ENCODE data around the gene TWIST1.

Gene TWIST1

GRCh38 chr7:19101909-19102308 is 15.5 kb downstream of the TWIST1 start:
- H3K4me3 ChIP-seq (ENCODE audit: control insufficient read depth, low read depth, low read length), result no peak overlapping the region
- DNase-seq (ENCODE audit: low read depth), result no peak
- TF ChIP-seq CTCF (conservative IDR thresholded peaks at IDR 0.05; ENCODE audit: control insufficient read depth, insufficient read depth, low read depth, low read length), result no peak

GRCh38 chr7:19101472-19101871 is 16.0 kb downstream of the TWIST1 start:
- DNase-seq (ENCODE audit: low read depth), result no peak
- H3K4me3 ChIP-seq (ENCODE audit: control insufficient read depth, low read depth, low read length), result no peak overlapping the region
- no peak for TF ChIP-seq CTCF (conservative IDR thresholded peaks at IDR 0.05; ENCODE audit: control insufficient read depth, insufficient read depth, low read depth, low read length)

DNA sequence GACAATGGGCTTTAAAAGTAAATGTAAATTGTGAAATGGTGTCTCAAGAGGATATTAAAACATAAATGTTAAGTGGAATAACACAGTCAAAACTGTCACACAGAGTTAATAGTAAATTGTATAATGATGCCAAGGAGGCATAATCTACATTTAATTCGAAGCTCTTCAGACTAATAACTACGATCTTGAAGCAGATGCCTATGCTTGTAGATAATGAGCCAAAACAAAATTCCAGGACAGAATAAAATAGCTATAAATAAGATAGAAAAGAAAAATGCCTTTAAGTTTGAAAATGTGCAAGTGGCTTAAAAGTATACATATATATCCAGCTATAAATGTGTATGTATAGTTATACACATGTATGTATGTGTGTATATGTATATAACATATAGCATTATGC is 17.5 kb downstream of the TWIST1 start:
- DNase-seq (ENCODE audit: low read depth), result no peak
- TF ChIP-seq CTCF (conservative IDR thresholded peaks at IDR 0.05; ENCODE audit: control insufficient read depth, insufficient read depth, low read depth, low read length), result no peak
- H3K4me3 ChIP-seq (ENCODE audit: control insufficient read depth, low read depth, low read length), result no peak overlapping the region

- no peak for TF ChIP-seq CTCF (conservative IDR thresholded peaks at IDR 0.05; ENCODE audit: control insufficient read depth, insufficient read depth, low read depth, low read length)
- no peak overlapping the region for H3K4me3 ChIP-seq (ENCODE audit: control insufficient read depth, low read depth, low read length)
- no peak for DNase-seq (ENCODE audit: low read depth)
Observed at GRCh38 chr7:19099194-19099593, 18.2 kb downstream of the TWIST1 start.

GRCh38 chr7:19098510-19098909 is 18.9 kb downstream of the TWIST1 start:
- DNase-seq (ENCODE audit: low read depth), result no peak
- H3K4me3 ChIP-seq (ENCODE audit: control insufficient read depth, low read depth, low read length), result no peak overlapping the region
- TF ChIP-seq CTCF (conservative IDR thresholded peaks at IDR 0.05; ENCODE audit: control insufficient read depth, insufficient read depth, low read depth, low read length), result no peak

- no peak for DNase-seq (ENCODE audit: low read depth)
- TF ChIP-seq CTCF (conservative IDR thresholded peaks at IDR 0.05; ENCODE audit: control insufficient read depth, insufficient read depth, low read depth, low read length), result no peak
- no peak overlapping the region for H3K4me3 ChIP-seq (ENCODE audit: control insufficient read depth, low read depth, low read length)
Observed at GRCh38 chr7:19097165-19098055, 20.0 kb downstream of the TWIST1 start.
